ENCODE data around the gene MACROD1.

DNA sequence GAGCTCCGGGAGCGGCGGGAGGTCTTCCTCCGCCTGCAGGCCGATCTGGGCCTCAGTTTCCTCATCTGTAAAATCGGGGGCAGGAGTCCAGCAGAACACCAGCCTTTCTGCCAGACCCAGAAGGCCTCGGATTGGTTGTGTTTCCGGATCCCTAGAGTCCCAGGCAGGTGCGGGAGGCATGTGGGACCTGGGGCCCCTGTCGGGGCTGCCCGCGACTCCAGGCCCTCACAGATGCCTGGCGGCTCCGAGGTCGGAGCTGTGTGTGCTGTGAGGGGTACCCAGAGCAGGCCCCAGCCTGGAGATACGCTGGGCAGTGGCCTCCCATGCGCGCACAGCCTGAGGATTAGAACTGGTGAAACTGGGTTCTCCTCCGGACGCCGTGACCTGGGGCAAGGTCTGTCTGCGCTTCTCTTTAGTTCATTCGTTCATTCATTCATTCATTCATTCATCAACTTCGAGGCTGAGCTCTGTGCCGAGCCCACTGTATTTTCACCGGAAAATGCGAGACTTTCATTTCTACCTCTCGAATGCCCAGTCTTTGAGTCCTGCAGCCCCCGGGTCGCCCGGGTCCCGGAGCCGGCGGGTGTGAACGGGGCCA, 105.6 kb downstream of the MACROD1 start:
- TF ChIP-seq, protein P1, sequence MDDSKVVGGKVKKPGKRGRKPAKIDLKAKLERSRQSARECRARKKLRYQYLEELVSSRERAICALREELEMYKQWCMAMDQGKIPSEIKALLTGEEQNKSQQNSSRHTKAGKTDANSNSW (CRISPR knock-in tag; IDR thresholded peaks at IDR 0.05; ENCODE audit: borderline replicate concordance) = no peak
- TF ChIP-seq ZNF354B (CRISPR knock-in tag; IDR thresholded peaks at IDR 0.05) (no peak), ZNF776 (CRISPR knock-in tag; IDR thresholded peaks at IDR 0.05) (no peak), EED (CRISPR knock-in tag; IDR thresholded peaks at IDR 0.05) (no peak), EP300 (IDR thresholded peaks at IDR 0.05; ENCODE audit: low read depth in 2 of 2, low read length in 2 of 2) (no peak), EP300 (CRISPR knock-in tag; IDR thresholded peaks at IDR 0.05; ENCODE audit: borderline replicate concordance) (no peak), POLR2AphosphoS5 (IDR thresholded peaks at IDR 0.05; ENCODE audit: low read depth, low read length) (no peak), TAF1 (CRISPR knock-in tag; IDR thresholded peaks at IDR 0.05) (no peak), ETV5 (CRISPR knock-in tag; IDR thresholded peaks at IDR 0.05; ENCODE audit: borderline replicate concordance) (no peak), ZBTB1 (CRISPR knock-in tag; IDR thresholded peaks at IDR 0.05; ENCODE audit: borderline replicate concordance) (no peak), PITX1 (CRISPR knock-in tag; IDR thresholded peaks at IDR 0.05) (no peak)
- TF ChIP-seq, protein P2, sequence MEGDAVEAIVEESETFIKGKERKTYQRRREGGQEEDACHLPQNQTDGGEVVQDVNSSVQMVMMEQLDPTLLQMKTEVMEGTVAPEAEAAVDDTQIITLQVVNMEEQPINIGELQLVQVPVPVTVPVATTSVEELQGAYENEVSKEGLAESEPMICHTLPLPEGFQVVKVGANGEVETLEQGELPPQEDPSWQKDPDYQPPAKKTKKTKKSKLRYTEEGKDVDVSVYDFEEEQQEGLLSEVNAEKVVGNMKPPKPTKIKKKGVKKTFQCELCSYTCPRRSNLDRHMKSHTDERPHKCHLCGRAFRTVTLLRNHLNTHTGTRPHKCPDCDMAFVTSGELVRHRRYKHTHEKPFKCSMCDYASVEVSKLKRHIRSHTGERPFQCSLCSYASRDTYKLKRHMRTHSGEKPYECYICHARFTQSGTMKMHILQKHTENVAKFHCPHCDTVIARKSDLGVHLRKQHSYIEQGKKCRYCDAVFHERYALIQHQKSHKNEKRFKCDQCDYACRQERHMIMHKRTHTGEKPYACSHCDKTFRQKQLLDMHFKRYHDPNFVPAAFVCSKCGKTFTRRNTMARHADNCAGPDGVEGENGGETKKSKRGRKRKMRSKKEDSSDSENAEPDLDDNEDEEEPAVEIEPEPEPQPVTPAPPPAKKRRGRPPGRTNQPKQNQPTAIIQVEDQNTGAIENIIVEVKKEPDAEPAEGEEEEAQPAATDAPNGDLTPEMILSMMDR (CRISPR knock-in tag; IDR thresholded peaks at IDR 0.05) = no peak

Measured in HepG2 (cell line).